ENCODE results near the gene ITGB3BP.

ITGB3BP gene

GRCh38 chr1:63545780-63546179 is 22.8 kb upstream of the ITGB3BP start:
- DNase-seq, result no peak
- no peaks in the 10 kb centered on the region for H3K9me3 ChIP-seq (ENCODE audit: severe bottlenecking)
- no peaks in the 10 kb centered on the region for H3K36me3 ChIP-seq
- H3K4me3 ChIP-seq (ENCODE audit: low read depth, low read length), result no peak overlapping the region
- H3K27me3 ChIP-seq (ENCODE audit: insufficient read depth, low read depth, severe bottlenecking), result no peaks in the 10 kb centered on the region
- H3K27ac ChIP-seq, result no peak overlapping the region
- no peak for TF ChIP-seq CTCF (IDR thresholded peaks at IDR 0.05; ENCODE audit: low read depth, low read length)

DNA sequence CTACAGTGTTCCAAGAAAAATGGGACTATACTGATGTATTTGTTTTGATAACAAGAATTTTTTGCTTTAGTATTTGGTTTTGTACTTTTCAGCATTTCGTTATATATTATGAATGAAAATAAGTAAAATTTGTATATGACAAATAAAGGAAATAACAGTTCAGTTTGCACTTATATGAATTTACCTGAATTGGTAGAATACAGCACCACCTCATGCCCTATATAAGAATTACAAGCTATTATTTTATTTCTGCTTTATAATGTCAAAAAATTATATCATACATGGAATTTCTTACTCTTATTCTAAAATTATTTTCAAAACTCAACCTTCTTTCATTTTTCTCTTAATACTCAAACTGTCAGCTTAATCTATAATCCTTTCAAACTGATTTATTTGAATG is 14.9 kb upstream of the ITGB3BP start:
- Histone ChIP-seq H3K27ac (no peak overlapping the region), H3K4me3 (ENCODE audit: low read depth, low read length) (no peak overlapping the region), H3K9me3 (ENCODE audit: severe bottlenecking) (no peaks in the 10 kb centered on the region), H3K36me3 (peaks cover 2% of the 10 kb centered on the region; the same call in 1 of the 2 replicates), H3K27me3 (ENCODE audit: insufficient read depth, low read depth, severe bottlenecking) (no peaks in the 10 kb centered on the region)
- no peak for DNase-seq
- no peak for TF ChIP-seq CTCF (IDR thresholded peaks at IDR 0.05; ENCODE audit: low read depth, low read length)

DNA sequence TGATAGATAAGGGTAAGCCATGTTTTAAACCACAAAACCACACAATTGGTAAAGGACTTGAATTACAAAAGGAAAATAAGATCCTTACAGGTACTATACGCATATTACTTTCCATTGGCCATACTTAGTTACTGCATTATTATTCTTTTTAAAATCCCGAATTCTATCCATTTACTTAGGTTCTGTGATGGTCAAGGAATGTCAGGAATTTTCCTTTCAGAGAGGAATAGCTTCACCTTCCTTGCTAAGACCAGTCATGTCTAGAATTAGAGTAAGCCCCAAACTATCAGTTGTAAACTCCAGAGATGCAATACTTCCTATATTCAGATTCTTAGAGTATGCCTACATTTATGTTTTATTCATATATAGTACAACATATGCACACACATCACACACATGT is 14.0 kb upstream of the ITGB3BP start:
- Histone ChIP-seq H3K36me3 (peaks cover 7% of the 10 kb centered on the region; the same call in 1 of the 2 replicates), H3K27ac (no peak overlapping the region), H3K4me3 (ENCODE audit: low read depth, low read length) (no peak overlapping the region), H3K9me3 (ENCODE audit: severe bottlenecking) (no peaks in the 10 kb centered on the region), H3K27me3 (ENCODE audit: insufficient read depth, low read depth, severe bottlenecking) (no peaks in the 10 kb centered on the region)
- TF ChIP-seq CTCF (IDR thresholded peaks at IDR 0.05; ENCODE audit: low read depth, low read length), result no peak
- DNase-seq, result no peak

DNA sequence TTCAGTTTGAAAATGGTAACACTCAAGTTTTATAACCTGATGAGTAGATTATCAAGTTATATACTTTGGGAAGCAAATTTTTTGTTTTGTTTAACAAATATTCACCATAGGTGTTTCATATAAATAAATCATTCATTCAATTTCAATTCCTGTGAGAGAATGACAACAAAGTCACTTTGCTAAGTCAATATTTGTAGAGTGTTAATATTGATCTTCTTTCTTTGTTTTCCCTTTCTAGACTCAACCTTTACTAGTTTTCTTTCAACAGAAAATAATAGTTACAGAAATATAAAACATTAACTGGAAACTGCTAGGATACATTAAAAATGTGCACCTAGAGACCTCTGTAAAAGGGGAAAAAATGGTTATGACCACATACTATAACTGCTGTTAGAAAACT is 11.4 kb upstream of the ITGB3BP start:
- H3K27me3 ChIP-seq (ENCODE audit: insufficient read depth, low read depth, severe bottlenecking), result no peaks in the 10 kb centered on the region
- no peak for TF ChIP-seq CTCF (IDR thresholded peaks at IDR 0.05; ENCODE audit: low read depth, low read length)
- no peak overlapping the region for H3K4me3 ChIP-seq (ENCODE audit: low read depth, low read length)
- H3K9me3 ChIP-seq (ENCODE audit: severe bottlenecking), result no peaks in the 10 kb centered on the region
- H3K27ac ChIP-seq, result no peak overlapping the region
- DNase-seq, result no peak
- peaks cover 7% of the 10 kb centered on the region; the same call in 1 of the 2 replicates for H3K36me3 ChIP-seq

GRCh38 chr1:63533931-63534330 is 10.9 kb upstream of the ITGB3BP start:
- Histone ChIP-seq H3K27ac (no peak overlapping the region), H3K4me3 (ENCODE audit: low read depth, low read length) (no peak overlapping the region), H3K27me3 (ENCODE audit: insufficient read depth, low read depth, severe bottlenecking) (no peaks in the 10 kb centered on the region), H3K9me3 (ENCODE audit: severe bottlenecking) (no peaks in the 10 kb centered on the region), H3K36me3 (peaks cover 7% of the 10 kb centered on the region; the same call in 1 of the 2 replicates)
- no peak for DNase-seq
- no peak for TF ChIP-seq CTCF (IDR thresholded peaks at IDR 0.05; ENCODE audit: low read depth, low read length)

DNA sequence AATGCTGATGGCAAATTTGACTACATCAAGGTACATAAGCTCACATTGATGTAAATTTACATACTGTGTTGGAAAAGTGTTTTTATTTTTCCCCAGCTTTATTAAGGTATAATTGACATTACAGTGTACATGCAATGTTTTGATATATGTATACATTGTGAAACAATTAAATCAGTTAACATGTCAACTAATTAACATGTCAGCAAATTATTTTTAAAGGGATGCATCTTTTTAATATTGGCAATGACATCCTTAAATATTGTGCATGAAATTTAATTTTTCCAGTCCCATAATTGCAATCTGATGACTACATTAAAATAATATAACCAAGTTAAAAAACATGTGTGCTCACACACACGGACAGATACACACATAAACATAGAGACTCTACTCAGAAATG is 9.7 kb upstream of the ITGB3BP start:
- no peaks in the 10 kb centered on the region for H3K27me3 ChIP-seq (ENCODE audit: insufficient read depth, low read depth, severe bottlenecking)
- peaks cover 10% of the 10 kb centered on the region for H3K36me3 ChIP-seq
- no peaks in the 10 kb centered on the region for H3K9me3 ChIP-seq (ENCODE audit: severe bottlenecking)
- no peak for TF ChIP-seq CTCF (IDR thresholded peaks at IDR 0.05; ENCODE audit: low read depth, low read length)
- H3K4me3 ChIP-seq (ENCODE audit: low read depth, low read length), result no peak overlapping the region
- H3K27ac ChIP-seq, result no peak overlapping the region
- no peak for DNase-seq

Measured in WERI-Rb-1 (cell line).